ENCODE measurements around the gene LRRC8D.

Gene LRRC8D

DNA sequence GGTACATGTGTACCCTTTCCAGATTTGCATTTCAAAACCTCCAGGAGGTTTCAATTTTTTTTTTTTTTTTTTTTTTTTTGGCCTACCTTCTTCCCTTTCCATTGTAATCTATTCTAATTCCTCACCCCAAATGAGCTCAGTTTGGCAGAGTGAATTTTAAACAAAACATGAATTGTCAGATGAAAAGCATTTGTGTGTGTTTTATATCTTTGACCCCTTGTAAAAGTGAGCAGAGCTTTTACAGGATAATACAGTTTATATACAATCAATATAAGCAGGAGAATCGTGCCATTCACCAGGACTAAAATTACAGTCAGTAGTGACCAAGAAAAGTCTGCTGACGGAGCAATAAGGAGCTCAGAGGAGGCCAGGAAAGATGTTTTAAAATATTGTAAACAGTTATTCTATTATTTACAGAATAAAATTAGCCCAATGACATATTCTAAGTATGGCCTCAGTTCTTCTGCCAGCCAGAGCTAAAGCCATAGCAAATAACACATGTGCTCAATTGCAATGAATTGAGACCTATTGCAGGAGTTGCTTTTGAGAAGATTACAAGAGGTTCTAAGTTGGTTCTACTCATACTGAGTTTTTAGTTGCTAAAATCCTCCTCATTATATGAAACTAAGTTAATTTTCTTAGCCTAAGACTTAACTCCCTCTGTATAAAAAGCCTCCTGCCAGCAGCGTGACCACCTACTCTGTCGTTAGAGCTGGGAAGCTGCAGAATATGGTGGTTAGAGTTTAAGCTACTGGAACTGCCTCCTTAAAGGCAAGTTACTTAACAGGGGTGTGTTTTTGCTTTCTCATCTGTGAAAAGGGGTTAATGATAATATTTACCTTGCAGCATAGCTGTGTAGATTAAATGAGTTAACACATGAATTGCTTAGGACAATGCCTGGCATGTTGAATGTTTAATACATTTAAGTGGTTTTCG, 123.3 kb downstream of the LRRC8D start:
- no peak for DNase-seq

DNA sequence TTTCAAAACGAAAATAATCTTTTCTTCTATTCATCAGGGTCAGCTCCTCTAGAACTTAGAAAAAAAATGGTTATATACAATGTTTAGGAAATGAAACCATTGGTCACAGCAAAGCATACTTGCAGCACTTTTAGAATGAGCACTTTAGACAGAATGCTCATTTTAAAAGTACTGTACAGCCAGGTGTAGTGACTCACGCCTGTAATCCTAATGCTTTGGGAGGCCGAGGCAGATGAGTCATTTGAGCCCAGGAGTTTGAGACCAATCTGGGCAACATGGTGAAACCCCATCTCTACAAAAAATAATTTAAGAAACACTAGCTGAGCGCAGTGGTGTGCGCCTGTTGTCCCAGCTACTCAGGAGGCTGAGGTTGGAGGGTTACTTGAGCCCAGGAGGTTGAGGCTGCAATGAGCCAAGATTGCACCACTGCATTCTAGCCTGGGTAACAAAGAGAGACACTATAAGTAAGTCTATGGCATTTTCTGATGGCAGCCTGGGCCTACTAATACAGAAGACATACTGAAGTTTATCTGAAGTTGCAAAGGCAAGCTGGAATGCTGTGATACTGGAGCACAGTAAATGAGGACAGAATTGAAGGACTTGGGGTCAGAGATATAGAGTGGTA, 125.1 kb downstream of the LRRC8D start:
- peak in 1 of 2 experiments; percentile 16 for DNase-seq

DNA sequence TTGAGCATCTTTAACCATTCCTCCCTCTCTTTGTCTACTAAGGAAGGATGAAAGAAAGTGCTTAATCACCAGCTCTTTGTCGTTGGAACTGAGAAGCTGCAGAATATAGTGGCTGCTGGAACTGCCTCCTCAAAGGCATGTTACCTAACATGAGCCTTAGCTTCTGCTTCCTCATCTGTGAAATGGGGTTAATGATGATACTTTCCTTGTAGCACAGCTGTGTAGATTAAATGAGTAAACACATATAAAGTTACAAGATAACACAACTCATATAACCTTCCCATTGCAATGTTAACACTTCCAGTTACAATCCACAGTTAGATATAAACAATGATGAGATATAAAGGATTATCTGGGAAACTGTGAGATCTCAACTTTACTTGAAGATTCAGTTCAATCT, 125.7 kb downstream of the LRRC8D start:
- DNase-seq, result no peak

DNA sequence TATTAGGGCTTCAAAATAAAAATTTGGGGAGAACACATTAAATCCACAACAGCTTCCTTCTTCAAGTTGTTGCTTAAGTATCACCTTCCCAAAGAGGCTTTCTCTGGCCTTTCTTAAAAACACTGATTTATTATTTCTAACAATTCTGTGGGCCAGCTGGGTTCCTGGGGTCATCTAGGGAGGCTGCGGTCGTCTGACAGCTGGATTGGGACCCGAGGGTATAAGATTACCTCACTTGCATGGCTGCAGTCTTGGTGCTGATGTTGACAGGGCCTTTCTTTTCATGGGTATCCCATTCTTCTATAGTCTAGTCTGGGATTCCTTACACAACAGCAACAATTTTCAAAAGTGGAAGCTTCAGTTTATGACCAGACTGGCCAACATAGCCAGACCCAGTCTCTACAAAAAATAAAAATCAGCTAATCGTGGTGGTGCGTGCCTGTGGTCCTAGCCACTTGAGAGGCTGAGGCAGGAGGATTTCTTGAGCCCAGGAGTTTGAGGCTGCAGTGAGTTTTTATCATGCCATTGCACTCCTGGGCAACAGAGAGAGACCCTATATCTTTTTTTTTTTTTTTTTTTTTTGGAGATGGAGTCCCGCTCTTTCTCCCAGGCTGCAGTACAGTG, 128.0 kb downstream of the LRRC8D start:
- DNase-seq, result no peak

DNA sequence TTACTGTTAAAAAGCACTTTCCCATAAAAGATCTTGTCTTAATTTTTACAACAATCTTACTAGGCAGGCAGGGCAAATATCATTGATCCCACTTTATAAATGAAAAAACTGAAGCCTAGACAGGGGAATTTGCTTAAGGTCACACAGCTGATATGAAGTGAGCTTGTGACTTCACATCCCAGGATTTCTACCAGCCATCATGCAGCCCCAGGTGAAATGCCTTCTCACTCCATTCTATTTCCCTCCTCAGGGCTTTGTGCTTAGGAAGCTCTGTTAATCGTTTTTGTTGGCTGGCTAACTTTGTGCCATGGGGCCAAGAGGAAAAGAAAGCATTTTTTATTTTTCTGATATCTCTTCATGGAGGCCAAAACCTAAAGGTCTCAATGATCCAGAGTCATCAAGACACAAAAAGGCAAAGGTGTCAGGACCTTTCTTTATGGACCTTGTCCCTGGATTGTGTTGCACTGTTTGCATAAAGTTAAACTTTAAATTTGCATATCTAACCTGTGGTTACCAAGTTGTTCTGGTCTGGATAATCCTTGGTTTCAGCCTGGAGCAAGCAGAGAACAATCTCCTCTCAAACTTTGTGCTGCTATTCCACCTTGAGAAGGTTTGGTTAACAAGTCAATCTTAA, 129.3 kb downstream of the LRRC8D start:
- no peak for DNase-seq

DNA sequence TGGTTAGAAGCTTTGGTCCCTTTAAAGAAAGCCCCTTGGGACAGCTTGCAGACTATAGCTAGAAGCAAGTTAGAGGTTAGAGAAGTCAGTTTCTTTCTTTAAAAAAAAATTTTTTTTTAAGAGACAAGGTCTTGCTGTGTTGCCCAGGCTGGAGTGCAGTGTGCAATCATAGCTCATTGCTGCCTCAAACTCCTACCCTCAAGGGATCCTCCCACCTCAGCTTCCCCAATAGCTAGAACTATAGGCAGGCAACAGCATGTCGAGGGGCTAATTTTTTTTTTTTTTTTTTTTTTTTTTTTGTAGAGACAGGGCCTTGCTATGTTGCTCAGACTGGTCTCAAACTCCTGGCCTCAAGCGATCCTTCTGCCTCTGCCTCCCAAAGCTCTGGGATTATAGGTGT, 129.9 kb downstream of the LRRC8D start:
- no peak for DNase-seq

DNA sequence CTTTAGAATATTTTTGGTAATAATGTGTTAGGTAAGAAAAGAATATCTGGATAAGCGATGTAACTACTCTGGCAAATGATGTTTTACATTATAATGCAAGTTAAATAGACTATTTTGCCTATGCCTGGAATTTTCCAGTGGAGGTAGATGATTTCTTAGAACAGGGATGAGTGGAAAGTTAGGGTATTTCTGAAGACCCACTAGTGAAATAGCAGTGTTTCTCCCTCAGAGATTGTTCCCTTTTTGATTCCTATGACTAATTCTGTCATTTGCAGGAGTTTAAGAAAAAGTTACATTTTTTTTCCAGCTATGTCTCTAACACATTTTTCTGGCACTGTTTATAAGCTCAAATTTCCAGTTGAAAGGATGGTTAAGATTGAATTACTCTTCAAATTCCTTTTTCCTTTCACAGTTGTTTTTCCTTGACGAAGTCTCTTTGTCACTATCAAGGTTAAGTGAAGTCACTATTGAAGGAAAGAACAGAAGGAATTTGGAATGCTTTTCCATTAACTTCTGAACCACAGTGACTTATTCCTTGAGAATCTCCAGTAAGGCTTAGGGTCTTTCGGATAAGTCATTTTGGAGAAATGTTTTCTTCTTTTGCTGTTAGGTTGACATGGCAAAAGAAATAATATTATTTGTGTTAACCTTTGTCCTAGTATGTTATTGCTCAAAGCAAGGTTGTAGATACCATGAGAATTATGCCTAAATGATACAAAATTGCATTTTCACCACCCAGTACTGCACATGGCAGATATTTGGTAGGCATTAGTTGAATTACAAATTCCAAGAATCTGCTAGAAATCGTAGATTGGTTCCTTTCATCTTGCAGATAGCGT, 131.2 kb downstream of the LRRC8D start:
- no peak for DNase-seq

DNA sequence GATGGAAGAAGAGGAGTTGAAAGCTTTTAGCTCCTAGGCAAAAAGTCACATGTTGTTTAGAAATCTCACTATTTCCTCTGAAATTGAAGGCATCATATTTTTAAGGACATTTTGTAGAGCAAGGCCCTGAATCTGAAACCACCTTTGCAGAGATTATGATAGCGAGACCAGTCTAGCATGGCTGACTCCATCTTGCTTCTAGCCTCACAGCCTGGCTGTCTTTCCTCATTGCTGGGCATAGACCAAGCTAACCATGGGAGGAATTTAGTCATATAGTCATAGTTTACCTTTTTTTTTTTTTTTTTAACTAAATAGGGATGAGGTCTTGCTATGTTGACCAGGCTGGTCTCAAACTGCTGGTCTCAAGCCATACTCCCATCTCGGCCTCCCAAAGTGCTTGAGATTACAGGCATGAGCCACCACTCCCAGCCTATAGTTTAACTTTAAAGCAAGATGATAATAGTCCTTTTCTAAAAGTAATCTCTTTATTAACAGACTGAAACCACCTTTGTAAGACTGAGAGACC, 131.8 kb downstream of the LRRC8D start:
- no peak for DNase-seq

DNA sequence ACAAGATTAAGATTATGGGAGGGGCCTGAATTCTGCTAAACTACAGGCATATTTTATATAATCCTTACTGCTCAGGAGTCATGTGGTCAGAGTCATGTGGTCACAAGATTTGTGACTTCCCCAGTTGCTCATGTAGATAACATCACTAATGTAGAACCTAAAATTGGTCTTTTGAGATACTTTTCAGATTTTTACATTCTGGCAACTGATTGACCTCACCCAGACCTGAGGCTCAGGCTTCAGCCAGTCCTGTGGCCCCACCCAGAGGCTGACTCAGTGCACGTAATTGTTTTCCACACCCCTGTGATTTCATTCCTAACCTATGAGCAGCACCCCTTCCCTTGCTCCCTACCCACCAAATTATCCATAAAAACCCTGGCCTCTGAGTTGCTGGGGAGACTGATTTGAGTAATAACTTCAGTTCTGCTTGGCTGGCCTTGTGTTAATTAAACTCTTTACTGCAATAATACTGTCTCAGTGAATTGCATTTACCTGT, 132.3 kb downstream of the LRRC8D start:
- DNase-seq, result peak; percentile 45 to 57

DNA sequence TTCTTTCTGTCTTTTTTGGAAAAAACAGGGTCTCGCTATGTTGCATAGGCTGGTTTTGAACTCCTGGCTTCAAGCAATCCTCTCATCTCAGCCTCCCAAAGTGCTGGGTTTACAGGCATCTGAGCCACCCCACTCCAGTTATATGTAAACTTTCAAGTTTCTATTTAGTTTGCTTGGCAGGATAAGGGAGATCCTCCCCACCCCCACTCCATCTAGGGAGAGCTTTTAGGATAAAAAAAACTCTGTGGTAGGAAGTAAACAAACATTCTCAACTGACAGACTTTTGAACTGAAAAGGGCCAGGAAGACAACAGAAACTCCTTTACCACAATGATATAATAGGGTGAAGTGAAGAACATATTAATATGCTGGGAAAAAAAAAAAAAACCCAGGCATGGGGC, 133.1 kb downstream of the LRRC8D start:
- no peak for DNase-seq

DNA sequence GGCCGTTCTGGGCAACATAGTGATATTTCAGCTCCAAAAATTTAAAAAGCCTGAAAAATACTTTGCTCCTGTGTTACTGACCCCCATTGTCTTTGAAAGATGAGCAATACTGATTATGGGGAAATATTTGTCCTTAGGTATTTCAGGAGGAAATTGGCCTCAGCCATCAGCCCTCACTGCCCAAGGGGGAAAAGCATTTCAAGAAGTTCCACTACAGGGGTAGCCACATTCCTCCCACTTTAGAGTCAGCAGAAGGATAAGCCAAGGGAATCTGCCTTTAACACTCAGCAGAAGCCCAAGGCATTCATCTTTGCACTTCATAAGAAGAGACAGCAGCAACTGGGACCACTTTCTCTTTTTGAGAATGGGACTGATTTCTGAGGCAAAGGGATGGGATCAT, 133.6 kb downstream of the LRRC8D start:
- no peak for DNase-seq

DNA sequence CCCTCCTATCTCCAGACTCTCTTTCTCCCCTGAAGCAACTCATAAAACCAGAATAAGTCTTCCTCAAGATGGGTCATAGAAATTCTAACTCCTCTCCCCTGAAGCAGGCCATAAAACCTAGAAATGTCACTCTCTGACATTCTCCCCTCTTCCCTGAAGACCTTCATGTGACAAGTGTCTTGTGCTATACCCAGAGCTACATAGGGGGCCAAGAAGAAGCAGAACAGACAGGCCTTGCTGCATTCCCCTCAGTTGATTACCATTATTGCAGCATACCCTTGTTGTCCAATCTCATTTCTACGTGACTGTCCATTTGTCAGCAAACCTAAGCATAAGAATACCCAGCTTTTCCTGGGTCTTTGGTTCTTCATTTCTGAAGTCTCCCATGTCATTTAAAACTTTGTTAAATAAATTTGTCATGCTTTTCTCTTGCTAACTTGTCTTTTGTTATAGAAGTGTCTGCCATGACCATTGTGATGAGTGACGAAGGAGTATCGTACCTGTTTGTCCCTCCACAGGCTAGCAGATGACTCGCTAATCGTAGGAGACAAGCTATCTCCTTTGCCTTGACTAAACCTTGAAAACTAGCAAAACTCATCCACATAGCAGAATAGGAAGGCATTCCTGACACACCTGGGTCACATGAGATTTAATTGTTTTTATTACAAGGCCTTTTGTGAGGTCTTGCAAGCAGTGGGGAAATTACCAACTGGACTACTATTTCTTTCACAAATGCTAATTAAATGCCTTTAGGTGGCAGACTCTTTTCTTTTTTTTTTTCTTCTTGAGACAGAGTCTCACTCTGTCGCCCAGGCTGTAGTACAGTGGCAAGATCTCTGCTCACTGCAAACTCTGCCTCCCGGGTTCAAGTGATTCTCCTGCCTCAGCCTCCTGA, 134.7 kb downstream of the LRRC8D start:
- DNase-seq, result no peak

DNA sequence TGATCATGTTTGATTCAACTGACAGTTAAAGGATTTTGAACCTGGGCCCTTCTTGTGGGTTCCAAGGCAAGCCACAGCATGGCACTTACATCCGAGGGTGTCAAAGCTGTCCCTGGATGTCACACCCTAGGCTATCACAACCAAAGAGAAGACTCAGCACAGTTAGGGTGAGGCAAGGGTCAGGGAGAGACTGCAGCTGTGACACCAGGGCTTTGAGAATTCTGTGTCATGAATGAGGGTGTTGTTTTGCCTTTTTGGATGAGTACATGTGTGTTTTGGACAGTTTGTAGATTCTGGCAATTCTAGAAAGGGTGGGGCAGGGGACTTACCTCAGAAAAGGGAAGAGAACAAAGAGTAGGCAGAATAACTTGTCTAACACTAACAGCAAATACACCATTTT, 136.3 kb downstream of the LRRC8D start:
- DNase-seq, result no peak

DNA sequence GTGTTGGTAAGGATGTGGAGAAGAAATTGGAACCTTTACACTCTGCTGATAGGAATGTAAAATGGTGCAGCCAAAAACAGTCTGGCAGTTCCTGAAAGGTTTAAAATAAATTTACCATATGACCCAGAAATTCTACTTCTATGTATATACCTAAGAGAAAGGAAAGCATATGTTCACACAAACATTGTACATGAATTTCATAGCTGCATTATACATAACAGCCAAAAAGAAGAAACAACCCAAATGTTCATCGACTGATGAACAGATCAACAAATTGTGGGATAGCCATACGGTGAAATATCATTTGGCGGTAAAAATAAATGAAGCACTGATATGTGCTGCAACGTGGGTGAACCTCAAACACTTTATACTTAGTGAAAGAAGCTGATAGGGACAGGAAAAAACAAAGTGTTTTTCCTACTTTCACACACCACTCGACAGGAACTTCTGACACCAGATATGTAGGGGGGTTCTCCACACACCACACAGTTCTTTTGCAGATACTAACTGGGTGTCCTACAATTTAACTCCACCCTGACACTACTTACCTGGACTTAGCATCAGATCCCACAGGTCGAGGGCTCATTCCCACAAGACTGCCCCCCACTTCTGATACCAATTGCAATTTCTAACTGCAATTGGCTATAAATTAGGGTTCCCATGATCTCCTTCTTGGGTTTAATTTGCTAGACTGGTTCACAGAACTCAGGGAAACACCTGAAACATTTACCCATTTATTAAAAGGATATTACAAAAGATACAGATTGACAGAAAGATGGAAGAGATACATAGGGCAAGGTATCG, 138.2 kb downstream of the LRRC8D start:
- DNase-seq, result no peak

DNA sequence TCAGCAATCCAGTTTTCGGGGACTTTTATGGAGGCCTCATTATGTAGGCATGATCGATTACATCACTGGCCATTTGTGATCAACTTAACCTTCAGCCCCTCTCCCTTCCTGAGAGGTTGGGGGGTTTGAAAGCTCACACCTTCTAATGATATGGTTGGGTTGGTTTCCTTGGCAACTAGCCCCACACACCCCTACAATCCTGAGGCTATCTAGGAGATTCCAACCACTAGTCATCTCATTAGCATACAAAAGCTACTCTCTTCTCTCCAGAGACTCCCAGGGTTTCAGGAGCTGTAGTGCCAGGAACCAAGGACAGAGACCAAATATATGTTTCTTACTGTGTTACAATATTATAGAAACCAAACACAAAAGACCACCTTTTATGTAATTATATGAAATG, 138.9 kb downstream of the LRRC8D start:
- no peak for DNase-seq

DNA sequence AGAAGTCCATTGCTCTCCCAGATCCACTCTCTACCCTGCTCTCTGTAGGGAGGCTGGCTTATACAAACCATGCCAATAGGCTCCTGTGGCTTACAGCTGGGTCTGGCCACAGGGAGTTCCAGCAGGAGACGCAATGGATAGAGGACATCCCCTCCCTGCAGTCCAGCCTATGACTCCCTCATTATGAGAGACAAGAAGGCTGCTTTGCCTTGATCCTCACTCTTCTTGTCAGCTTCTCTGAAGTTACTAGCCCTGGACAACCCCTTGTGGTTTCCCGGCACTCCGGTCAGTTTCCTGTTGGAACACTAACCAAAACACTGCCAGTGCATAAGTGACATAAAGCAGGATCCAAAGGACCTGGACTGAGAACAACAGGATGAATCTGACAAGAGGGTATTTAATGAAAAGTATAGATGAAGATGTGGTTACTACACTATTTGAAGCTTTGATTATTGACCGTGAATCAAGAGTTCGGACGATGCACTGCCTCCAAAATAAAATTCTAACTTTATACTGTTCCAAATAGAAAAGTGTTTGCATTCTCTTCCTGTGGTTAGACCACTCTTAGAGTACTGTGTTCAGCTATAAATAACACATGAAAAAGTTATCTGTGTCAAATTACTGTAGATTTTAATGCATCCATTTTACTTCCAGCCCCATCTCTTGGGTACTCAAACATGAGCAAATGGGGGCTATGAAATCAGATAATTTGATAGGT, 141.4 kb downstream of the LRRC8D start:
- DNase-seq, result no peak

DNA sequence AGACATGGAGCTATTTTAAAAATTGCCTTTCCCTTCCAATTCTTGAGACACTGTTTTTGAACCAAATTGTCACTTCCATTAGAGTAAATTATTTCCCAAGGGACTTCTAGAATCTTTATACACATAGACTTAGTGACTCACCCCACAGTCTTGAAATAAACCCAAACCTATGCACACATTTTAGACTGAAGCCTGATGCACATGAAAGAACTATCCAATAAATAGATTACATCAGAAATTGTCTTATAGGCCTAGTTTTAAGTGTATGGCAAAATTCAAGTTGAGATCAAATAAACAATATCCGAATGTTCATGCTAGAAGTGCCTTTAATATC, 141.9 kb downstream of the LRRC8D start:
- no peak for DNase-seq

DNA sequence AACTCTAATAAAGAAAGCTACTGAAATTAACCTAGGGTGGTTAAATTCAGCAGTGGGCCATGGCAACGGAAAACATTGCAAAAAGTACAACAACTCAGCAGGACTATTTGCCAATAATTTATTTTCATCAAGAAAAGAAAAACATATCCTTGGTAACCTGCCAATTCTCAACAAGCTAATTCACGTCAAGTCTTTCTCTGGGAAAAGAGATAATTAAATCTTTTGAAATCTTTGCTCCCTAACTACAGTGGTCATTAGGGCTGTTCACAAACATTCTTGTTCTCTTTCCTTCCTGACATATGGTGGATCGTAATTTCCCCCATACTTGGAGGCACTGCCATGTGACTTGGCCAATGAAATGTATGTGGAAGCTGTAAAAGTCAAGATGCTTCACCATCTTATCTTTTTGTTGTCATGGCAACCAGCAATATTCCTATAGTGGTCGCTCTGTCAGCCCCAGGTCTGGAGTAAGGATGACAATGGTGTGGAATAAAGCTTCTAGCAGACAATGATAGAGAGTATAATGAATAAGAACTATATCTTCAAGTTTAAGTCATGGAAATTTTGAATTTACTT, 144.4 kb downstream of the LRRC8D start:
- DNase-seq, result no peak

DNA sequence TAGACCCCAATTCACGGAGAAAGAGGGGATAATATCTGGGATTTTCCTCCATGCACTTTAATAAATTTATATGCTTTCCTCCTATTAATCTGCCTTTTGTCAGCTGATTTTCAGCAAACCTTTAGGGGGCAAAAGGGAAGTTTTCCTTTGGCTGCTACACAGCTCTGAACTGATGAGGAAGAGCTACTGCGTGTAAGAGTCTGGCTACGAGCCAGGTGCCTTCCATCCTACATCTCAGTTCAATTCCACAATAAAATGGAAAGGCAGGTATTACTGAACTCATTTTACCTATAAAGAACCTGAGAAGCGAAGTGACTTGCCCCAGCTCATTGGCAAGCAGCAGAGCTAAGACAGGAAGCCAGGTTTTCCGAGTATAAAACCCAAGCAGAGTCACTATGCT, 145.8 kb downstream of the LRRC8D start:
- no peak for DNase-seq
